GM12878 (cell line): Measurements from ENCODE around the gene HTR7. TPM values are rescaled to one million over a fixed set of nuclear protein-coding genes. Genes with fewer than 3 reads are reported as not detected.

Experiments used
- ATAC-seq: fragments of 200-7000 bp; cut with Tn5 transposase; 3 replicates; pipeline ENCODE4 v1.9.1; 2020; ENCODE audit warnings: mild to moderate bottlenecking, moderate library complexity
- BruUV-seq: library from RNA; stranded (reverse); fragments of 400-500 nt; replicated peaks from 2 replicates; lab custom pipeline; 2021; lab: Mats Ljungman, UMichigan
- CTCF ChIA-PET: fragments of 300-600 bp; sonication (Branson Sonifier 250); formaldehyde crosslinking; extraction: SDS; loops from one replicate; lab custom pipeline; 2021; ENCODE audit warnings: inconsistent platforms; lab: Yijun Ruan, JAX
- POLR2A ChIA-PET: fragments of 350-600 bp; formaldehyde crosslinking; extraction: SDS; loops from one replicate; lab custom pipeline; 2021; ENCODE audit warnings: inconsistent platforms; lab: Charles Lee
- RAD21 ChIA-PET: fragments of 300-600 bp; sonication (Branson Sonifier 250); formaldehyde crosslinking; loops from one replicate; lab custom pipeline; 2023; ENCODE audit warnings: antibody characterized with exemption; ENCODE audit not compliant: unreplicated experiment; lab: Charles Lee
- SMC1A ChIA-PET: fragments of 300-600 bp; sonication (Branson Sonifier 250); formaldehyde crosslinking; loops from one replicate; lab custom pipeline; 2023; ENCODE audit not compliant: unreplicated experiment, uncharacterized antibody; lab: Charles Lee
- DNase-seq: peaks from one replicate; pipeline ENCODE4 v3.0.0-alpha.2; 2011; ENCODE audit warnings: low read depth, low spot score
- FAIRE-seq: peaks from 3 replicates; lab custom pipeline; 2011; peaks lifted over from hg19 to GRCh38; lab: Jason Lieb, UNC
- H2AFZ ChIP-seq: 2 replicates; pipeline ENCODE4 v1.6.0; 2011; ENCODE audit warnings: low read depth, low read length, control low read depth; ENCODE audit not compliant: control insufficient read depth
- H3K27ac ChIP-seq: 2 replicates; pipeline ENCODE4 v1.5.1; 2011; ENCODE audit warnings: control low read depth; ENCODE audit not compliant: control insufficient read depth, insufficient read depth
- H3K27me3 ChIP-seq, 2 experiments: replicated peaks in 1 of 2; 2 replicates each; pipeline versions ENCODE4 v1.6.0 to v1.6.1; 2011; ENCODE audit warnings: low read length in 1 of 2; ENCODE audit not compliant: control insufficient read depth in 2 of 2, insufficient read depth in 2 of 2
- H3K36me3 ChIP-seq, 2 experiments: 2 replicates each; pipeline ENCODE4 v1.5.1; 2011; ENCODE audit warnings: low read length in 1 of 2; ENCODE audit not compliant: control insufficient read depth in 2 of 2, insufficient read depth in 2 of 2
- H3K4me1 ChIP-seq: 2 replicates; pipeline ENCODE4 v1.6.1; 2011; ENCODE audit warnings: mild to moderate bottlenecking, low read length, moderate library complexity, mixed read lengths; ENCODE audit not compliant: control insufficient read depth, insufficient read depth
- H3K4me2 ChIP-seq: 2 replicates; pipeline ENCODE4 v1.6.0; 2011; ENCODE audit warnings: control low read depth; ENCODE audit not compliant: control insufficient read depth, insufficient read depth
- H3K4me3 ChIP-seq: fragments of 200-600 bp; sonication (generic); 2 replicates; pipeline ENCODE4 v1.5.1; 2016
- H3K79me2 ChIP-seq: 2 replicates; pipeline ENCODE4 v1.6.0; 2011; ENCODE audit warnings: low read length; ENCODE audit not compliant: control insufficient read depth, insufficient read depth
- H3K9ac ChIP-seq: 2 replicates; pipeline ENCODE4 v1.8.0; 2011; ENCODE audit warnings: low read length, control low read depth, mixed read lengths; ENCODE audit not compliant: control insufficient read depth, insufficient read depth
- H3K9me3 ChIP-seq: replicated peaks from 3 replicates; pipeline ENCODE4 v1.5.1; 2011; ENCODE audit warnings: mild to moderate bottlenecking, low read length; ENCODE audit not compliant: control insufficient read depth, insufficient read depth
- H4K20me1 ChIP-seq: 2 replicates; pipeline ENCODE4 v1.6.0; 2011; ENCODE audit not compliant: control insufficient read depth, insufficient read depth
- ATF3 ChIP-seq: IDR thresholded peaks from 2 replicates; pipeline ENCODE4 v1.6.1; 2011; ENCODE audit warnings: low read depth, mild to moderate bottlenecking, low read length, moderate library complexity, borderline replicate concordance; ENCODE audit errors: extremely low read depth
- CBFB ChIP-seq: IDR thresholded peaks from 2 replicates; pipeline ENCODE4 v1.6.1; 2016; ENCODE audit warnings: antibody characterized with exemption, low read depth
- CHD1 ChIP-seq: IDR thresholded peaks from 2 replicates; pipeline ENCODE4 v1.6.1; 2012; ENCODE audit warnings: low read depth, low read length, improper control_type of control experiment
- ETV6 ChIP-seq, 2 experiments: fragments of 450-650 bp in 1 of 2; IDR thresholded peaks in 1 of 2; conservative IDR thresholded peaks in 1 of 2; 2 replicates each; pipeline ENCODE4 v1.6.1; 2014; ENCODE audit warnings: antibody characterized with exemption in 1 of 2, borderline replicate concordance in 1 of 2, low read depth in 1 of 2, mild to moderate bottlenecking in 1 of 2, moderate library complexity in 1 of 2
- IRF4 ChIP-seq: IDR thresholded peaks from 2 replicates; pipeline ENCODE4 v1.6.1; 2011; ENCODE audit warnings: low read depth, low read length
- JUND ChIP-seq: IDR thresholded peaks from 2 replicates; pipeline ENCODE4 v1.6.1; 2012; ENCODE audit warnings: low read depth, mild to moderate bottlenecking, low read length, improper control_type of control experiment, moderate library complexity
- MEF2B ChIP-seq: fragments of 450-650 bp; IDR thresholded peaks from 2 replicates; pipeline ENCODE4 v1.6.1; 2018; ENCODE audit warnings: mild to moderate bottlenecking, moderate library complexity; ENCODE audit not compliant: partially characterized antibody, poor library complexity, severe bottlenecking
- MLLT1 ChIP-seq: fragments of 450-650 bp; IDR thresholded peaks from 2 replicates; pipeline ENCODE4 v1.6.1; 2016; ENCODE audit warnings: mild to moderate bottlenecking
- PML ChIP-seq: IDR thresholded peaks from 2 replicates; pipeline ENCODE4 v1.6.1; 2012; ENCODE audit warnings: low read length, inconsistent platforms
- RAD21 ChIP-seq: IDR thresholded peaks from 2 replicates; pipeline ENCODE4 v1.6.1; 2011; ENCODE audit warnings: mild to moderate bottlenecking, low read depth, low read length, moderate library complexity; ENCODE audit not compliant: insufficient read depth
- RFX5 ChIP-seq: IDR thresholded peaks from 2 replicates; pipeline ENCODE4 v1.6.1; 2011; ENCODE audit warnings: low read depth, low read length, improper control_type of control experiment
- RUNX3 ChIP-seq: IDR thresholded peaks from 2 replicates; pipeline ENCODE4 v1.6.1; 2012; ENCODE audit warnings: low read length, inconsistent platforms
- SMAD1 ChIP-seq: fragments of 450-650 bp; IDR thresholded peaks from 2 replicates; pipeline ENCODE4 v1.6.1; 2018; ENCODE audit warnings: mild to moderate bottlenecking, low read depth; ENCODE audit not compliant: partially characterized antibody
- SP1 ChIP-seq: IDR thresholded peaks from one replicate; pipeline ENCODE4 v1.6.1; 2011; ENCODE audit warnings: low read depth, low read length
- ZBTB4 ChIP-seq: fragments of 450-650 bp; formaldehyde crosslinking; IDR thresholded peaks from 2 replicates; pipeline ENCODE4 v1.4.0; 2022; ENCODE audit warnings: mild to moderate bottlenecking, moderate library complexity
- ZNF217 ChIP-seq: fragments of 450-650 bp; IDR thresholded peaks from 2 replicates; pipeline ENCODE4 v1.6.1; 2017; ENCODE audit warnings: antibody characterized with exemption, mild to moderate bottlenecking
- ZNF622 ChIP-seq: fragments of 450-650 bp; IDR thresholded peaks from 2 replicates; pipeline ENCODE4 v1.6.1; 2017; ENCODE audit warnings: mild to moderate bottlenecking, inconsistent platforms
- ZZZ3 ChIP-seq: IDR thresholded peaks from 2 replicates; pipeline ENCODE4 v1.6.1; 2011; ENCODE audit warnings: low read depth; ENCODE audit not compliant: control insufficient read depth, insufficient read length
- WGBS: methylation state at CpG from one replicate; pipeline ENCODE4 v1.1.6; 2016; ENCODE audit warnings: low lambda C conversion rate; ENCODE audit not compliant: insufficient replicate concordance, insufficient coverage; ENCODE audit errors: missing lambda C conversion rate; 5-methylcytosine and 5-hydroxymethylcytosine counted together
- in situ Hi-C: fragments of 300-500 bp; cut with MboI; formaldehyde crosslinking; loops from 9 replicates; pipeline ENCODE4 v1.14.3; 2018; ENCODE audit warnings: mixed read lengths
- intact Hi-C: fragments of 100-400 bp; cut with micrococcal nuclease; formaldehyde crosslinking; loops from one replicate; pipeline ENCODE4 v1.14.2; 2022; ENCODE audit not compliant: unreplicated experiment
- polyA plus RNA-seq, 11 experiments: library from polyadenylated mRNA; depleted of rRNA in 4 of 11; unstranded in 6 of 11; stranded (reverse) in 5 of 11; fragments of >200 nt; fragmentation: Nextera tagmentation in 4 of 11; fragmentation: Illumina TruSeq in 1 of 11; extraction: Ambion mirVana in 4 of 11; extraction: Trizol in 1 of 11; gene quantifications; 1 replicate in 1 of 11; 2 replicates in 10 of 11; pipeline versions ENCODE4 v1.2.1 to v1.2.3, GENCODE V29; 2011 to 2016; ENCODE audit warnings: inconsistent platforms in 2 of 11, missing spikeins in 2 of 11, low read depth in 1 of 11
- total RNA-seq, 4 experiments: library from RNA; depleted of rRNA in 3 of 4; stranded (reverse); fragments of >200 nt in 3 of 4; fragmentation: Illumina TruSeq in 1 of 4; extraction: Trizol in 1 of 4; gene quantifications; 2 replicates each; pipeline versions ENCODE4 v1.2.1 to v1.2.3, GENCODE V29; 2013 to 2021

Gene HTR7
- total and polyA plus RNA-seq, 10 of the 15 experiments (the other 5 are each of a cell fraction or from before 2014, with no cell fraction given) = 0.01 to 1.3 (median 0.06) TPM; not detected in 4

GRCh38 chr10:90722832-90723231 lies 135.0 kb downstream of the HTR7 start:
- H3K4me3 ChIP-seq = no peak overlapping the region
- SMC1A ChIA-PET = interaction anchor here (1.3 kb wide), 1 partner anchor 65 kb away, joined by 3 read pairs; no protein-coding TSS in a partner anchor
- no peak for DNase-seq
- no peak for TF ChIP-seq CBFB
- TF ChIP-seq ZBTB4 (CRISPR knock-in tag) = no peak
- no peak for TF ChIP-seq ZNF217
- TF ChIP-seq IRF4 = no peak
- TF ChIP-seq RAD21 = no peak
- no peak for TF ChIP-seq ATF3
- no peak for TF ChIP-seq MLLT1
- TF ChIP-seq SMAD1 = no peak
- no peak for TF ChIP-seq MEF2B
- no peak for TF ChIP-seq ETV6 (conservative IDR thresholded peaks at IDR 0.05 in 1 of 2, IDR thresholded peaks at IDR 0.05 in 1 of 2; ENCODE audit: borderline replicate concordance in 1 of 2, low read depth in 1 of 2)
- no peak for TF ChIP-seq ZZZ3
- no peak for TF ChIP-seq PML
- TF ChIP-seq JUND = no peak
- no peak for TF ChIP-seq RFX5
- no peak for TF ChIP-seq ZNF622
- no peak for TF ChIP-seq SP1
- no peak for TF ChIP-seq RUNX3
- TF ChIP-seq CHD1 = no peak
- TF ChIP-seq, all 136 proteins: peak for 0
- no peaks in the 10 kb centered on the region for H3K27me3 ChIP-seq
- H3K27ac ChIP-seq = no peak overlapping the region
- no peak overlapping the region for H3K4me2 ChIP-seq
- POLR2A ChIA-PET = no interaction called here
- CTCF ChIA-PET = no interaction called here
- no peak overlapping the region for H3K9ac ChIP-seq
- H3K9me3 ChIP-seq = no peaks in the 10 kb centered on the region
- in situ Hi-C loops (no loop called here), intact Hi-C loops (no loop called here)
- H3K79me2 ChIP-seq = no peaks in the 10 kb centered on the region
- ATAC-seq (no peak), FAIRE-seq (no peak)
- 41% methylated on average over 5 of the region's 5 CpGs for WGBS
- no TSS peak for BruUV-seq
- RAD21 ChIA-PET = no interaction called here
- no peaks in the 10 kb centered on the region for H4K20me1 ChIP-seq
- H2AFZ ChIP-seq = no peak overlapping the region
- H3K36me3 ChIP-seq = no peaks in the 10 kb centered on the region
- no peaks in the 10 kb centered on the region for H3K4me1 ChIP-seq
